Motor neuron (in vitro differentiated cells): Measurements from ENCODE around the gene HIF3A. TPM values are rescaled to one million over a fixed set of nuclear protein-coding genes. Genes with fewer than 3 reads are reported as not detected.
"Not testable (repeated sequence)": the region's sequence is repeated elsewhere in the genome, so short reads cannot be mapped to it uniquely, and the experiment has no call there.

Experiments
- ATAC-seq, 8 experiments: fragments of 200-7000 bp; cut with Tn5 transposase; replicated peaks in 6 of 8; 2 replicates each; pipeline ENCODE4 v1.8.0; 2021; ENCODE audit warnings: mild to moderate bottlenecking in 8 of 8, moderate library complexity in 8 of 8
- H3K27ac ChIP-seq, 2 donors: fragments of 250-450 bp; sonication (Bioruptor Pico); 2 replicates each; pipeline ENCODE4 v1.9.0; 2021; ENCODE audit warnings: antibody characterized with exemption in 2 of 2, mild to moderate bottlenecking in 2 of 2, moderate library complexity in 1 of 2
- H3K4me1 ChIP-seq, 2 donors: fragments of 250-450 bp; sonication (Bioruptor Pico); replicated peaks in 1 of 2; 2 replicates each; pipeline ENCODE4 v1.6.1; 2021; ENCODE audit warnings: antibody characterized with exemption in 2 of 2, mild to moderate bottlenecking in 2 of 2, moderate library complexity in 1 of 2
- H3K4me3 ChIP-seq, 5 donors: fragments of 250-450 bp; sonication (Bioruptor Pico); 2 replicates each; pipeline ENCODE4 v1.9.0; 2021; ENCODE audit warnings: antibody characterized with exemption in 5 of 5, mild to moderate bottlenecking in 5 of 5, moderate library complexity in 4 of 5
- WGBS, 10 experiments: fragments of 450-650 bp; shearing (Covaris generic); methylation state at CpG; one replicate each; pipeline ENCODE4 v1.0.0; 2022; 5-methylcytosine and 5-hydroxymethylcytosine counted together
- in situ Hi-C, 9 experiments: fragments of 400-800 bp; cut with MboI; loops; one replicate each; pipeline ENCODE4 v1.15.0; 2021; ENCODE audit warnings: low sequenced_read_pairs in 9 of 9, low pct_unique_long_range_greater_than_20kb in 2 of 9; ENCODE audit not compliant: unreplicated experiment in 9 of 9
- total RNA-seq, 8 experiments: library from RNA; unstranded; fragments of 300-600 nt; gene quantifications; 2 replicates each; pipeline versions ENCODE4 v1.2.3 to v1.2.4, GENCODE V29; 2022

HIF3A gene
- total RNA-seq, 8 experiments from 2014 or later: 0.36 to 7.9 (median 2.8) TPM

- ATAC-seq: no peak
- H3K4me1 ChIP-seq: no peaks in the 10 kb centered on the region
- in situ Hi-C loops: no loop called here
- H3K4me3 ChIP-seq: no peak overlapping the region
- no peak overlapping the region for H3K27ac ChIP-seq
- WGBS, 10 experiments: 25 to 100% (median 100%) methylated on average over 1 to 2 of the region's 2 CpGs; no CpG with 5 or more reads in 4 of the 10 experiments
These were observed 20.5 kb downstream of the HIF3A start for GRCh38 chr19:46317339-46317738.

GRCh38 chr19:46319613-46320012 is 22.8 kb downstream of the HIF3A start:
- 36 to 100% (median 58%) methylated on average over 2 to 4 of the region's 6 CpGs; no CpG with 5 or more reads in 2 of the 10 experiments for WGBS, 10 experiments
- ATAC-seq: peak in 1 of 8 experiments; percentile 56
- in situ Hi-C loops: no loop called here

GRCh38 chr19:46320559-46320958 is 23.7 kb downstream of the HIF3A start:
- in situ Hi-C loops: no loop called here
- Histone ChIP-seq H3K4me3 (no peak overlapping the region), H3K4me1 (no peaks in the 10 kb centered on the region), H3K27ac (no peak overlapping the region)
- no peak for ATAC-seq
- 80 to 100% (median 93%) methylated on average over 1 to 2 of the region's 5 CpGs; no CpG with 5 or more reads in 5 of the 10 experiments for WGBS, 10 experiments

More at GRCh38 chr19:46319613-46320012, 22.8 kb downstream of the HIF3A start:
- H3K4me1 ChIP-seq: no peaks in the 10 kb centered on the region
- H3K4me3 ChIP-seq: no peak overlapping the region
- H3K27ac ChIP-seq: no peak overlapping the region

- Histone ChIP-seq H3K4me3 (no peak overlapping the region), H3K27ac (no peak overlapping the region), H3K4me1 (no peaks in the 10 kb centered on the region)
- 65 to 91% (median 90%) methylated on average over 2 to 7 of the region's 12 CpGs; no CpG with 5 or more reads in 7 of the 10 experiments for WGBS, 10 experiments
- in situ Hi-C loops: no loop called here
- no peak for ATAC-seq
These were observed 24.8 kb downstream of the HIF3A start for GRCh38 chr19:46321653-46322052.

- H3K4me3 ChIP-seq, ATAC-seq, H3K4me1 ChIP-seq, in situ Hi-C loops, H3K27ac ChIP-seq: not testable (repeated sequence)
- WGBS, 10 experiments: 67 to 97% (median 80%) methylated on average over 1 to 8 of the region's 9 CpGs; no CpG with 5 or more reads in 3 of the 10 experiments
These were observed 26.4 kb downstream of the HIF3A start for GRCh38 chr19:46323227-46323626.

GRCh38 chr19:46324277-46324676 is 27.4 kb downstream of the HIF3A start:
- in situ Hi-C loops: no loop called here
- Histone ChIP-seq H3K4me3 (no peak overlapping the region), H3K27ac (no peak overlapping the region), H3K4me1 (no peaks in the 10 kb centered on the region)
- ATAC-seq: no peak
- WGBS, 10 experiments: 8 to 100% (median 67%) methylated on average over 1 to 2 of the region's 3 CpGs; no CpG with 5 or more reads in 3 of the 10 experiments

- no peak overlapping the region for H3K4me3 ChIP-seq
- 0 to 100% (median 61%) methylated on average over 1 to 4 of the region's 4 CpGs; no CpG with 5 or more reads in 6 of the 10 experiments for WGBS, 10 experiments
- in situ Hi-C loops: no loop called here
- H3K27ac ChIP-seq: no peak overlapping the region
- H3K4me1 ChIP-seq: no peaks in the 10 kb centered on the region
- ATAC-seq: no peak
These were observed 29.8 kb downstream of the HIF3A start for GRCh38 chr19:46326608-46327007.

GRCh38 chr19:46328079-46328478 is 31.2 kb downstream of the HIF3A start:
- no peaks in the 10 kb centered on the region for H3K4me1 ChIP-seq
- no peak for ATAC-seq
- no peak overlapping the region for H3K4me3 ChIP-seq
- no peak overlapping the region for H3K27ac ChIP-seq
- WGBS, 10 experiments: 31 to 92% (median 82%) methylated on average over 1 to 2 of the region's 2 CpGs; no CpG with 5 or more reads in 4 of the 10 experiments
- in situ Hi-C loops: no loop called here

GRCh38 chr19:46330319-46330918 is 33.6 kb downstream of the HIF3A start:
- Histone ChIP-seq H3K4me1 (no peaks in the 10 kb centered on the region), H3K27ac (no peak overlapping the region), H3K4me3 (no peak overlapping the region)
- 31 to 100% (median 87%) methylated on average over 1 to 2 of the region's 2 CpGs for WGBS, 10 experiments
- ATAC-seq: no peak
- in situ Hi-C loops: no loop called here

- Histone ChIP-seq H3K4me3 (no peak overlapping the region), H3K4me1 (peaks cover 3 to 7% of the 10 kb centered on the region in 2 donors), H3K27ac (no peak overlapping the region)
- WGBS, 10 experiments: 90 to 100% (median 100%) methylated on average over 1 of the region's 1 CpG; no CpG with 5 or more reads in 7 of the 10 experiments
- no peak for ATAC-seq
- in situ Hi-C loops: no loop called here
These were observed 40.6 kb downstream of the HIF3A start for GRCh38 chr19:46337487-46337886.

GRCh38 chr19:46339446-46339845 is 42.6 kb downstream of the HIF3A start:
- peak in 5 of 8 experiments; percentile 51 to 68 (median 59) for ATAC-seq
- no peak overlapping the region for H3K4me3 ChIP-seq
- H3K4me1 ChIP-seq: peaks cover 3 to 7% of the 10 kb centered on the region in 2 donors
- WGBS, 10 experiments: 31 to 67% (median 43%) methylated on average over 1 to 4 of the region's 10 CpGs; no CpG with 5 or more reads in 3 of the 10 experiments
- in situ Hi-C loops: no loop called here
- H3K27ac ChIP-seq: no peak overlapping the region

- 91 to 100% (median 96%) methylated on average over 2 to 11 of the region's 11 CpGs for WGBS, 10 experiments
- H3K4me1 ChIP-seq: peaks cover 3 to 7% of the 10 kb centered on the region in 2 donors
- in situ Hi-C loops: no loop called here
- no peak overlapping the region for H3K27ac ChIP-seq
- no peak overlapping the region for H3K4me3 ChIP-seq
- no peak for ATAC-seq
These were observed 43.3 kb downstream of the HIF3A start for GRCh38 chr19:46340051-46340659.

- in situ Hi-C loops: no loop called here
- no peak overlapping the region for H3K27ac ChIP-seq
- peaks cover 3 to 7% of the 10 kb centered on the region in 2 donors for H3K4me1 ChIP-seq
- 80 to 100% (median 100%) methylated on average over 1 to 3 of the region's 3 CpGs for WGBS, 10 experiments
- ATAC-seq: no peak
- no peak overlapping the region for H3K4me3 ChIP-seq
These were observed 45.1 kb downstream of the HIF3A start for GRCh38 chr19:46341937-46342336.
